ENCODE data around the gene LRMDA.

GRCh38 chr10:75476569-75476968, 45.1 kb downstream of the LRMDA start:
- TF ChIP-seq, protein P1, sequence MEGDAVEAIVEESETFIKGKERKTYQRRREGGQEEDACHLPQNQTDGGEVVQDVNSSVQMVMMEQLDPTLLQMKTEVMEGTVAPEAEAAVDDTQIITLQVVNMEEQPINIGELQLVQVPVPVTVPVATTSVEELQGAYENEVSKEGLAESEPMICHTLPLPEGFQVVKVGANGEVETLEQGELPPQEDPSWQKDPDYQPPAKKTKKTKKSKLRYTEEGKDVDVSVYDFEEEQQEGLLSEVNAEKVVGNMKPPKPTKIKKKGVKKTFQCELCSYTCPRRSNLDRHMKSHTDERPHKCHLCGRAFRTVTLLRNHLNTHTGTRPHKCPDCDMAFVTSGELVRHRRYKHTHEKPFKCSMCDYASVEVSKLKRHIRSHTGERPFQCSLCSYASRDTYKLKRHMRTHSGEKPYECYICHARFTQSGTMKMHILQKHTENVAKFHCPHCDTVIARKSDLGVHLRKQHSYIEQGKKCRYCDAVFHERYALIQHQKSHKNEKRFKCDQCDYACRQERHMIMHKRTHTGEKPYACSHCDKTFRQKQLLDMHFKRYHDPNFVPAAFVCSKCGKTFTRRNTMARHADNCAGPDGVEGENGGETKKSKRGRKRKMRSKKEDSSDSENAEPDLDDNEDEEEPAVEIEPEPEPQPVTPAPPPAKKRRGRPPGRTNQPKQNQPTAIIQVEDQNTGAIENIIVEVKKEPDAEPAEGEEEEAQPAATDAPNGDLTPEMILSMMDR (conservative IDR thresholded peaks at IDR 0.05; ENCODE audit: low read length) = no peak
- TF ChIP-seq EZH2phosphoT487 (IDR thresholded peaks at IDR 0.05; ENCODE audit: borderline replicate concordance) = no peak

Measured in Loucy (cell line).